Measurements from ENCODE around the gene PPP2R2C.

DNA sequence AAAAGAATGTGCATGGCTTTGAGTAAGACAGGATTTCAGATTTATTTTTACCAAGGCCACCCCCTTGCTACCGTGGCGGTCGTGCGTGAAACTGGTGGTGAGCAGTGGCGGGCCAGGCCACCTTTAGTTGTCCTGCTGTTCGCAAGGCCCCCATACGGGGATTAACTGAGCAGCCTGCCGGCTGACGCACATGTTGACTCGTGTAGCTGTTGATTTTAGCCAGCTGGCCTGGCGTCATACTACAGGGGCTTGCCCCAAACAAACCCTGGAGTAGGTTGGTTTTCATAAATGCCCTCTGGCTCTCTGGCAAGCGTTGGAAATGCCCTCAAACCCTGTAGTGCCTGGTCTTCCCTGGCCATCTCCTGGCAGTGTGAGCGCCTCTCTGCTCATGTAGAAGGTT lies 174.4 kb downstream of the PPP2R2C start:
- no peak for TF ChIP-seq EZH2 (IDR thresholded peaks at IDR 0.05; ENCODE audit: borderline replicate concordance, low read depth, low read length, severe bottlenecking)
- TF ChIP-seq, protein P1, sequence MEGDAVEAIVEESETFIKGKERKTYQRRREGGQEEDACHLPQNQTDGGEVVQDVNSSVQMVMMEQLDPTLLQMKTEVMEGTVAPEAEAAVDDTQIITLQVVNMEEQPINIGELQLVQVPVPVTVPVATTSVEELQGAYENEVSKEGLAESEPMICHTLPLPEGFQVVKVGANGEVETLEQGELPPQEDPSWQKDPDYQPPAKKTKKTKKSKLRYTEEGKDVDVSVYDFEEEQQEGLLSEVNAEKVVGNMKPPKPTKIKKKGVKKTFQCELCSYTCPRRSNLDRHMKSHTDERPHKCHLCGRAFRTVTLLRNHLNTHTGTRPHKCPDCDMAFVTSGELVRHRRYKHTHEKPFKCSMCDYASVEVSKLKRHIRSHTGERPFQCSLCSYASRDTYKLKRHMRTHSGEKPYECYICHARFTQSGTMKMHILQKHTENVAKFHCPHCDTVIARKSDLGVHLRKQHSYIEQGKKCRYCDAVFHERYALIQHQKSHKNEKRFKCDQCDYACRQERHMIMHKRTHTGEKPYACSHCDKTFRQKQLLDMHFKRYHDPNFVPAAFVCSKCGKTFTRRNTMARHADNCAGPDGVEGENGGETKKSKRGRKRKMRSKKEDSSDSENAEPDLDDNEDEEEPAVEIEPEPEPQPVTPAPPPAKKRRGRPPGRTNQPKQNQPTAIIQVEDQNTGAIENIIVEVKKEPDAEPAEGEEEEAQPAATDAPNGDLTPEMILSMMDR (IDR thresholded peaks at IDR 0.05; ENCODE audit: borderline replicate concordance, extremely low read depth, low read length, poor library complexity, severe bottlenecking) = no peak
